NCI-H128 (cell line): ENCODE measurements around the gene FBN3.

Experiments used
- DNase-seq: peaks from one replicate; lab custom pipeline; 2025; ENCODE audit not compliant: unreplicated experiment; lab: John Stamatoyannopoulos, UW

Gene FBN3

GRCh38 chr19:8148410-8149260, 757 bp downstream of the FBN3 start:
- no peak for DNase-seq

- no peak for DNase-seq
These were observed 1.3 kb downstream of the FBN3 start for GRCh38 chr19:8148088-8148409.

- DNase-seq: no peak
These were observed 1.8 kb downstream of the FBN3 start for GRCh38 chr19:8147582-8147978.

- no peak for DNase-seq
These were observed 2.4 kb downstream of the FBN3 start for GRCh38 chr19:8146877-8147581.

GRCh38 chr19:8144273-8144995, 5.0 kb downstream of the FBN3 start:
- no peak for DNase-seq

GRCh38 chr19:8143041-8143440, 6.4 kb downstream of the FBN3 start:
- no peak for DNase-seq

- DNase-seq: no peak
These were observed 6.9 kb downstream of the FBN3 start for GRCh38 chr19:8142513-8142900.

- no peak for DNase-seq
These were observed 7.5 kb downstream of the FBN3 start for GRCh38 chr19:8141726-8142512.

GRCh38 chr19:8138201-8138600, 11.2 kb downstream of the FBN3 start:
- DNase-seq: no peak

- no peak for DNase-seq
These were observed 12.0 kb downstream of the FBN3 start for GRCh38 chr19:8137425-8137824.

GRCh38 chr19:8135946-8136618, 13.3 kb downstream of the FBN3 start:
- DNase-seq: no peak

- no peak for DNase-seq
These were observed 16.4 kb downstream of the FBN3 start for GRCh38 chr19:8132858-8133458.

- no peak for DNase-seq
These were observed 17.9 kb downstream of the FBN3 start for GRCh38 chr19:8131517-8131916.

- no peak for DNase-seq
These were observed 20.3 kb downstream of the FBN3 start for GRCh38 chr19:8129061-8129618.

GRCh38 chr19:8128551-8128950, 20.8 kb downstream of the FBN3 start:
- DNase-seq: no peak

- DNase-seq: no peak
These were observed 22.1 kb downstream of the FBN3 start for GRCh38 chr19:8127311-8127710.

GRCh38 chr19:8126511-8126910, 22.9 kb downstream of the FBN3 start:
- DNase-seq: no peak

GRCh38 chr19:8126008-8126407, 23.4 kb downstream of the FBN3 start:
- DNase-seq: no peak

- no peak for DNase-seq
These were observed 25.7 kb downstream of the FBN3 start for GRCh38 chr19:8123683-8124082.
